ENCODE measurements around the gene HAGHL. TPM values are rescaled to one million over a fixed set of nuclear protein-coding genes. Genes with fewer than 3 reads are reported as not detected.

Gene HAGHL
- total and polyA plus RNA-seq, 2 of the 8 experiments (the other 6 are each of a cell fraction or from before 2014, with no cell fraction given): 26.6 to 26.9 TPM

- no peak overlapping the region for H3K18ac ChIP-seq (ENCODE audit: extremely low read depth, low read length)
- no peaks in the 10 kb centered on the region for H3K9me3 ChIP-seq (ENCODE audit: insufficient read depth in 2 of 2, low read depth in 1 of 2, low read length in 1 of 2)
- no peaks in the 10 kb centered on the region for H3K79me1 ChIP-seq (ENCODE audit: low read depth, low read length)
- H3K79me2 ChIP-seq (ENCODE audit: control insufficient read depth in 1 of 2, insufficient read depth in 2 of 2, low read length in 2 of 2): no peaks in the 10 kb centered on the region
- H3K4me2 ChIP-seq (ENCODE audit: insufficient read depth in 1 of 2, low read depth in 2 of 2, low read length in 2 of 2): peak overlapping the region; percentile 33 to 45; a peak in 3 of 4 replicates
- no peak overlapping the region for H4K91ac ChIP-seq (replicated peaks; ENCODE audit: insufficient read length, low read length)
- no peak overlapping the region for H2BK15ac ChIP-seq (ENCODE audit: low read length)
- H3K4ac ChIP-seq (replicated peaks; ENCODE audit: insufficient read length, low read depth, low read length): no peak overlapping the region
- no peak overlapping the region for H3K27ac ChIP-seq (ENCODE audit: low read depth, low read length)
- no peak overlapping the region for H2BK20ac ChIP-seq (ENCODE audit: low read length)
- peaks cover 3% of the 10 kb centered on the region; the same call in 1 of the 2 replicates for H3K23me2 ChIP-seq (ENCODE audit: low read depth, low read length)
- WGBS, 2 experiments (ENCODE audit: extremely low coverage in 1 of 2, insufficient coverage in 1 of 2, insufficient read length in 1 of 2, insufficient replicate concordance in 2 of 2, low coverage in 1 of 2, low lambda C conversion rate in 2 of 2, missing lambda C conversion rate in 1 of 2): 20% methylated on average over 44 of the region's 76 CpGs; no CpG with 5 or more reads in 1 of the 2 experiments
- no peak overlapping the region for H2BK120ac ChIP-seq (replicated peaks; ENCODE audit: low read depth, low read length)
- H3K4me1 ChIP-seq (replicated peaks in 1 of 4; ENCODE audit: control insufficient read depth in 3 of 4, insufficient read depth in 4 of 4, low read length in 3 of 4): peaks cover 0 to 6% (median 1%) of the 10 kb centered on the region in 4 experiments; a peak in 3 of 7 replicates
- ChIA-PET CTCF (ENCODE audit: partially characterized antibody) (interaction anchor here (0.9 to 33.4 kb wide), 4 partner anchors 12 to 35 kb away, joined by 4 to 977 read pairs (median 30); partner anchors contain the start of genes ANTKMT, CCDC78, CIAO3 and HAGHL), POLR2A (ENCODE audit: partially characterized antibody) (interaction anchor here (1.5 to 4.5 kb wide), 3 partner anchors 11 to 21 kb away, joined by 6 to 30 read pairs (median 12); partner anchors contain the start of genes ANTKMT and WDR24)
- no peak overlapping the region; a peak in 1 of 7 replicates for H3K9ac ChIP-seq (replicated peaks in 1 of 4; ENCODE audit: extremely low read depth in 1 of 4, low read depth in 3 of 4, low read length in 3 of 4)
- no peak for FAIRE-seq
- no peak overlapping the region for H2BK12ac ChIP-seq (ENCODE audit: low read depth, low read length)
- H4K20me1 ChIP-seq (replicated peaks in 1 of 2; ENCODE audit: control insufficient read depth in 1 of 2, insufficient read depth in 2 of 2, low read length in 2 of 2): peaks cover 6 to 26% of the 10 kb centered on the region in 2 experiments
- H3K56ac ChIP-seq (replicated peaks; ENCODE audit: insufficient read length, low read depth, low read length): no peak overlapping the region
- peaks cover 45 to 80% (median 72%) of the 10 kb centered on the region in 4 experiments for H3K27me3 ChIP-seq (replicated peaks in 1 of 4; ENCODE audit: control insufficient read depth in 3 of 4, extremely low read depth in 1 of 4, insufficient read depth in 3 of 4, low read length in 3 of 4)
- H3K14ac ChIP-seq (ENCODE audit: insufficient read length): no peak overlapping the region
- H2BK5ac ChIP-seq (ENCODE audit: low read depth, low read length): no peak overlapping the region
- no peak overlapping the region for H3K23ac ChIP-seq (ENCODE audit: insufficient read length)
- peak overlapping the region in 1 of 4 experiments; percentile 33; a peak in 2 of 8 replicates for H3K4me3 ChIP-seq (ENCODE audit: extremely low read depth in 1 of 4, insufficient read depth in 2 of 4, low read depth in 3 of 4, low read length in 4 of 4)
- H3K36me3 ChIP-seq (ENCODE audit: control insufficient read depth in 2 of 4, insufficient read depth in 4 of 4, low read length in 3 of 4): no peaks in the 10 kb centered on the region
- no peak overlapping the region for H4K8ac ChIP-seq (ENCODE audit: extremely low read depth, insufficient read depth, low read length)
- no peak overlapping the region for H4K5ac ChIP-seq (ENCODE audit: insufficient read length, low read depth, low read length)
- peak in 1 of 2 experiments; percentile 92 for DNase-seq (ENCODE audit: low read depth in 1 of 2, low spot score in 2 of 2)
- H2AFZ ChIP-seq (ENCODE audit: low read length): no peak overlapping the region
- no peak overlapping the region for H2AK5ac ChIP-seq (ENCODE audit: low read depth, low read length)
- TF ChIP-seq POLR2AphosphoS5 (IDR thresholded peaks at IDR 0.05; ENCODE audit: low read depth, low read length): no peak
- 0 out of 4 replicates have a peak, but pooled peaks have one; percentile 37 to 40 for TF ChIP-seq HDAC2 (IDR thresholded peaks at IDR 0.05; ENCODE audit: borderline replicate concordance in 1 of 2, low read depth in 2 of 2, low read length in 2 of 2)
- peak; percentile 44; the same call in 1 of the 2 replicates for TF ChIP-seq E2F6 (IDR thresholded peaks at IDR 0.05)
- peak; percentile 56 for TF ChIP-seq EZH2 (IDR thresholded peaks at IDR 0.05; ENCODE audit: low read depth, low read length, severe bottlenecking)
- 0 out of 4 replicates have a peak, but pooled peaks of 1 of the 3 experiments have one; percentile 3 for TF ChIP-seq CTCF (IDR thresholded peaks at IDR 0.05; ENCODE audit: control extremely low read depth in 1 of 3, insufficient read depth in 1 of 3, low read depth in 1 of 3, low read length in 3 of 3)
- no peak for TF ChIP-seq ZNF274 (IDR thresholded peaks at IDR 0.05; ENCODE audit: borderline replicate concordance, extremely low read depth, low read length)
These were observed 26.0 kb upstream of the HAGHL start for GRCh38 chr16:700684-701584.

All from H1 (cell line).